AG08395 (cell line): Measurements from ENCODE around the gene FBXO36.

Experiments
- DNase-seq: peaks from one replicate; pipeline ENCODE4 v3.0.0; 2012; ENCODE audit warnings: mixed read lengths, low spot score

Gene FBXO36

DNA sequence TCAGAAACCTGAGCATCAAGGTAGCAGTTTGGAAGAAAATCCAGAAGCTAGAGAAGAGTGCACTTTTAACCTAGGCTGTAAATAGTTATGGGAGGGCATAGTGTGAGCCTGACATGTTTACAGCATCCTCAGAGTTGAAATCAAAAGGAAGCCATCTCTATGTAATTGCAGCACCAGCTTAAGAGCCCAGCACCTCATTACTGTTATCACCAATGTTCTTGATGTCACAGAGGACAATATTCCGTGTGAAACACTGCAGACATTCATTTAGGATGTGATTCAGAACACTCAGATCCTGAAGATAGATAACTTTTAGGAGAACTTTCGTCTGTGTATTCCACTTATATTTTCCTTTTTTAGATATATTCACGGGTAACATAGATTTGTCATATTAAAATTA lies 48.1 kb downstream of the FBXO36 start:
- DNase-seq, result no peak

DNA sequence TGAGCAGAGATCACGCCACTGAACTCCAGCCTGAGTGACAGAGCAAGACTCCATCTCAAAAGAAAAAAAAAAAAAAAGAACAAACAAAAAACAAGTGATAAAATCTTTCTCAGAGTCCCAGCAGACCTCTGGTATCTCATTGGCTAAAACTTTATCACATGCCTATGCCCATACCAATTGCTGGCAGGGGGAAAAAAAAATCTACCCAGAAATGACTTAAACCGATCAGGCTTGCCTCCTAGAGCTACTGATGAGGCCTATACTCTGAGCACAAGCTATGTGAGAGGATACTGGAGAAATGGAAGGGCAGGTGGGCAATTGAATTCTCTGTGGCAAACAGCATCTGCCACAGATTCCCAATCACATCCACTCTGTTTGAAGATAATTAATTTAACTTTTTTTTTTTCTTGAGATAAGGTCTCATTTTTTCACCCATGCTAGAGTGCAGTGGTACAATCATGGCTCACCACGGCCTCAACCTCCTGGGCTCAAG lies 49.0 kb downstream of the FBXO36 start:
- no peak for DNase-seq

DNA sequence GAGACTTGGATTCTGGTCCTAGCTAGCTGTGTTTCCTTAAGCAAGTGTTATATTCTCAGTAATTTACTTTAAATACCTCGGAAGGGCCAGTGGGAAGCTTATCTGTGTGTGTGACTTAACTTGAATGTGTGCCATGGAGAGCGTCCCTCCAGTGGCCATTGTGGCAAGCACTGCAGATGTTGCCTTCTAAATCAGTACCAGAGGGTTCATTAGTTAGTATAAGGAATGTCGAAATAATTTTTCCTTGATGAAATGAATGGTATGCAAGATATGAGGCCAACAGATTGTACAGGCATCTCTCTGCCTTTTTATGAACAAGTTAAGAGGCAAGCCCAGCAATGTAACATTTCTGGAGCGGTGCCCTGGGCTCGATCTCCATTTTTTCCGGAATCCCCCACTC lies 52.0 kb downstream of the FBXO36 start:
- DNase-seq, result peak; percentile 84

DNA sequence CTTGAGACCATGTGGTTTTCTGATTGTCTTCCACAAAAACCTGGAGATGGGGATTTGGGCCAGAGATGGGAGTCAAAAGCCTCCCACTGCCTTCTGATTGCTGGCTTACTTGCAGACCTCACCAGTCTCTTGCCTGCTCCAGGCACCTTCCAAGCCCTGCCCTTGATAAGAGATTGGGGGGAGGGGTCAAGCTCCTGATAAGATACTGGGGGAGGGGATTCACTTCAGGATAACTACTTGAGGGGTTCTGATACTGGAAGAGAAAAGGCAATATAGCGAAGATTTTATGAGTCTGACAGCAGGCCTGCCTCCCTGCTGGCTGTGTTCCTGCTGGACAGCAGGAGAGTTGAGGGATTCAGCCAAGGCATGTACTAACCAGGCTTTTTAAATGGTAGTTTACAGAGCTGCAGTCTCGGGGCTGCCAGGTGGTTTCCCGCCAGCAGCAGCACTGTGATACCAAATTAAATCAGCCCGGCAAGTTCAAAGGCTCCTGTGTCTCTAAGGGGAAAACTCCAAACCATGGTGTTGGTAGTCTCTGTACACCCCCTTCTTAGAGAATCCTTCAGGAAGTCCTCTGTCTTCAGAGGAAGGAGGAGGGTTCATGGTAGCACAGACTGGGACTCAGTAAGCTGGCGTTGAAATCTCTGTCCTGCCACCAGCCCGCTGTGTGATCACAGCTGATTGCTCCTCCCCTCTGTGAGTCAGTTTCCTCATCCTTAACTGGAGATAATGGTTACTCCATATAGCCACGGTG lies 58.3 kb downstream of the FBXO36 start:
- DNase-seq, result peak; percentile 63

DNA sequence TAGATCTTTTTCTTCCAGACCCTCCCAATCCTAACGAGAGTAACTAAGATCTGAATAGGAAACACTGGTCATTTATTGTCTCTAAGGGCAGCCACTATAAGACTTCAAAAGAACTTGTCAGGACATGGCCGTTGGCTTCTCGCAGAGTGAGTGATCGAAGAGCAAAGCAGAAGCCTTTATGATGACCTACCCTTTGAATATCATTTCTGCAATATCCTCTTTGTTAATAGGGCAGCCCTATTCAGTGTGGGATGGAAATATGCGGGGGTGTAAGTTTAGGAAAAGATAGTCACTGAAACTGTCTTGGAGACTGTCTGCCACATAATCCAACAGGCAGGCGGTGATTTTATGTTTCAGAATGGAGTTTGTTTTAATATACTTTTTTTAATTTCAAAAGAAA lies 70.9 kb downstream of the FBXO36 start:
- DNase-seq, result no peak

DNA sequence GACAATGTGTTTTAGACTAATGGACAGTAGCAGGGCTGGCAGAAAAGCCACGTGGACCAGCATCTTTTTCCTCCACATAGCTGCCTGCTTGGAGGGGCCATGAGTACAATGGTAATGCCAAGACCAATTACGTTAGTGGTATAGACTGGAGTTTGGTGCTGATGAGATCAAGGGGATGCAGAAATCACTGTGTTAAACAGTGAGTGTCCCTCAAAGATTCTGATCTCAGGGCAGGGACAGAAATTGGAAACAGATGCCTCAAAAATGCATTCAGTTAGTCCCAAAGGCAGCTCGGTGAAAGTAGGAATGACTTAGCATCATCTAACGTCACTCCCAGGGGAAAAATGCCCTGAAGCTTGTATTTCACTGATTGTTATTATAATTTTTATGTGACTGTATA lies 74.0 kb downstream of the FBXO36 start:
- peak; percentile 62 for DNase-seq

DNA sequence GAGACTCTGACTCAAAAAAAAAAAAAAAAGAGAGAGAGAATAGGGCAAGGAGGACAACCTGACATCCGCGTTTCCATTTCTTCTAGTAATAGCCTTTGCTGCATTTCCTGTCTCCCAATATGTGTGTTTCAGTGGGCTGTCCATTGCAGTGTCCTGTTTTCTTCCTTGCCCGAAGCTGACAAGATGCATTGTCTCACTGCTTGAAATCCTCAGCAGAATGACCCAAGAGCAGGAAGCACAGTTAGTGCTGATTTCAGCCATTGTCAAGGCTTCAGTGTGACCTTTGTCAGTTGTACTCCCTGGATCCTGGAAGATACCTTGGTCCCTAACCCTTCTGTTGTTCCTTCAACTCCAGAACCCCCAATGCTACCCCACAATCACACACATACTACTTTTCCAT lies 75.3 kb downstream of the FBXO36 start:
- no peak for DNase-seq

DNA sequence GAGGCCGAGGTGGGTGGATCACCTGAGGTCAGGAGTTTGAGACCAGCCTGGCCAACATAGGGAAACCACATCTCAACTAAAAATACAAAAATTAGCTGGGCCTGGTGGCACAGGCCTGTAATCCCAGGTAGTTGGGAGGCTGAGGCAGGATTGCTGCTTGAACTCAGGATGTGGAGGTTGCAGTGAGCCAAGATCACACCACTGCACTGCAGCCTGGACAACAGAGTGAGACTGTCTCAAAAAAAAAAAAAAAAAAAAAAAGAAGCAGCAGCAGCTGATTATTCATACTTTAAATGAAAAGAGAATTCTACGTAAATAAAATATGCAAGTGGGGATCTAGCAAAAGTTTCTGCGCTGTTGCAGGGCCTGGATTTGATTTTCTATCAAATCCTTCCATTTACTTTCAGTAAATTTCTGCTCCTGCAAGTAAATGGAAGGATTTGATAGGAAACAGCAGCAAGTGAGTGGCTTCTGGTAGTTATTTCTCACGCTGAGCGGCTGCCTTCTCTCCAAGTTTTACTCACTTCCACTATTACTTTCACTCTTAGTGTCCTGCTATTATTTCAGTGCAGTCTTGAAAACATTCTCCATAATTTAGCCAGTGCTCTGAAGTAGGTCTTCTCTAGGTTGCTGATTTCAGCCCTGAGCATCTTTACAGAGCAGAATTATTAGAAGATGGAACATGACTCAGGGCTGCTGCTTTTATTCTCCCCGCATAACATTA lies 78.0 kb downstream of the FBXO36 start:
- no peak for DNase-seq

DNA sequence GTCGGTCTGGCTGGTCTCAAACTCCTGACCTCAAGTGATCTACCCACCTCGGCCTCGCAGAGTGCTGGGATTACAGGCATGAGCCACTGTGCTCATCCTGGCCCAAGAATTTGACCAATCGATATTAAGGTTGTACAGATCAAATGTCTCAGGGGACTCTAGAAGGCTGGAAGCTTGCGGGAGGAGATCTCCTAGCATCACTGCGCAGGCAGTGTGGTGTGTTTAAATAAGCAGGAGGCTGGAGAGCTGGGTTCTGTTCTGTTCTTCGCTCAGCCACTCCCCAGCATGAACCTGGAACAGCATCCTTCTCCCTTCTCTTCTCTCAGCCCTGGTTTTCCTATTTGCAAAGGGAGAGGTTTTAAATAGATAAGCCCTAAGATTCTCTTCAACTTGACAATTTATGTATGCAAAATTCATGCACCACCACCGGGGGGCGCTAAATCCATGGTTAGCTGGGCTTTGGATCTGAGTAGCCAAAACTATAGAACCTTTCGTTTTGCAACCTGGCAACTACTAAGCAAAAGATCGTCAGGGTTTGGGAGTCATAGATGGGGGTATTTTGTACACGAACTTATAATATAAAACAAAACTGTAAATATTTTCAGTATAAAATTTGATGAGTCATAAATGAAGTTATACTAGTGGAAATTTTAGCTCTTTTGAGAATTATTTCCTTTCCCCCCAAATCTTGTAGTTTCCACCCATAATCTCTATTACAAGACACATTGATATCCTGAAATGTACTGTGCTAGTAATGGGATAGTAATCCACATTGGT lies 85.8 kb downstream of the FBXO36 start:
- DNase-seq, result peak; percentile 67

DNA sequence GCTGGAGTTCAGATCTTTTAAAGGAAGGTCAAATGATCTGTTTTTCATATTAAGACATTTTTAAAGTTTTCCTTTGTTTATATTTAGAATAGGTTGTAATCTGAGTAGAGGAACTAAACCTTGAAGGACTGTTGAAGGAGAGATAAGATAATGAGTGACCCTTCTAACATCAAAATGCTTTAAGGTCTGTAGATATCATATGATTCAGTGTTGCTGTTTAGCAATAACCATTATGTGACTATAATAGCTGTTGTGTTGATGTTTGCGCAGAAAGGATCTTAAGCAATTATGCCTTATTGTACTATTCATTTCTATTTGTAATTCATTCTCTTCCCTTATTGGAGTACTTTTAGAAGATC lies 86.4 kb downstream of the FBXO36 start:
- no peak for DNase-seq

DNA sequence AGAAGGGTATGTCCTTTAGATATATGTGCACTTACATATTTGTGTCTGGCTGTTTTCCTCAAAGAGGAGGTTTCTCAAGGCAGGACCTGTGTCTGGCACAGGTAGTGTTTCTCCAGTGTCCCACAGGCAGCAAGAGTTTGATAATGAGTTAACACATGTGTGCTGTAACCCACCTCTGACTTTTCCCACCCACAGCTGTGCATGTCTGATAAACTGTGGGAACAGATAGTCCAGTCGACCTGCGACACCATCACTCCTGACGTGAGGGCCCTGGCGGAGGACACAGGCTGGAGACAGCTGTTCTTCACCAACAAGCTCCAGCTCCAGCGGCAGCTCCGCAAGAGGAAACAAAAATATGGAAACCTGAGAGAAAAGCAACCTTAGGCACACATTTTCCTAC lies 88.2 kb downstream of the FBXO36 start:
- no peak for DNase-seq

DNA sequence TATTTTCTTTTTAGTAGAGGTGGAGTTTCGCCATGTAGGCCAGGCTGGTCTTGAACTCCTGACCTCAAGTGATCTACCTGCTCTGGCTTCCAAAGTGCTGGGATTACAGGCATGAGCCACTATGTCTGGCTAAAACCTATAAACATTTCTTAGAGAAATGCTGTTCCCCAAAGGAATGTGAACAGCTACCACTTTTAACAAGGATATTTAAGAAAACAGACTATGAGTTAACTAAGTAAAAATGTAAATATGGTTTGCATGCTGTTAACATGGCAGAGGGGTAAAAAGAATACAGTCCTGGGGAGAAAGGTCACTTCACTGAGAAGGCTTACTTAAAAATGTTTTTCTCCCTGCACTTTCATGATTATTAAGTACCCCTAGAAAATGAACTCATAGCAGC lies 89.3 kb downstream of the FBXO36 start:
- DNase-seq, result peak; percentile 41

DNA sequence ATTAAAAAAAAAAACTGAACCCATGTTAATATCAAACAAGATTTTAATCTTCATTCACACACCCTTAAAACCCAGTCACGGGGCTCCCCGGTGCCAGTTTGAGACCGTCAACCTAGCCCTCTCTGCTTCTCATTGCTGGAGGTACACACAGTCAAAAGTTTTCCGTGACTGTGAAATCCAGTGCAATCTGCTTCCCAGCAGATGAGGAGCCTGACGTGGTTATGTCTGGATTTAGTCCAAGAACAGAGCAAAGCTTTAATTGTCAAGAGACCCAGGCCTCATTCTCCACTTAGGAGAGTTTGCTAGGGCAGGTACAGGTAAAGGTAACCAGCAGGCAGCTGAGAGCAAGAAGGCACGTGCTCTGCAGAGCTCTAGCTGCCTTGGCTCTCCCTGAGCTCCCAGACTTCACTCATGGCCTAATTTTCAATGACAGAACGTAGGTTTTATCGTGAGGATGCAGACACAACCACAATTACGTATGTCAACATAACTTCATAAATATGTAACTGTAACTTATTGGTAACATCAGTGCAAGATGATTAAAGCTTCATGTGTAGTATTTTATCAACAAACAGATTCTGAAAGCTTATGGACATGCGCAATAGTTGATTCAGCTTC lies 90.1 kb downstream of the FBXO36 start:
- DNase-seq, result peak; percentile 2

DNA sequence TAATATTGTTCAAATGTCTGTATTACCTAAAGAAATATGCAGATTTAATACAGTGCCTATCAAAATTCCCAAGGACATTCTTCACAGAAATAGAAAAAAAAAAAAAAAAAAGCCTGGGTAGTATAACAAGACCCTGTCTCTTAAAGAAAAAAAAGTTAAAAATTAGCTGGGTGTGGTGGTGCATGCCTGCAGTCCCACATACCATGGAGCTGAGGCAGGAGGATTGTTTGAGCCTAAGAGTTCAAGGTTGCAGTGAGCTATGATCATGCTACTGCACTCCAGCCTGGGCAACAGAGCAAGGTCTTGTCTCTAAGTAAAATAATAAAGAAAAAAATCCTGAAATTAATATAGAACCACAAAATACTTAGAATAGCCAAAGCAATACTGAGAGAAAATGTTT lies 94.5 kb downstream of the FBXO36 start:
- no peak for DNase-seq

DNA sequence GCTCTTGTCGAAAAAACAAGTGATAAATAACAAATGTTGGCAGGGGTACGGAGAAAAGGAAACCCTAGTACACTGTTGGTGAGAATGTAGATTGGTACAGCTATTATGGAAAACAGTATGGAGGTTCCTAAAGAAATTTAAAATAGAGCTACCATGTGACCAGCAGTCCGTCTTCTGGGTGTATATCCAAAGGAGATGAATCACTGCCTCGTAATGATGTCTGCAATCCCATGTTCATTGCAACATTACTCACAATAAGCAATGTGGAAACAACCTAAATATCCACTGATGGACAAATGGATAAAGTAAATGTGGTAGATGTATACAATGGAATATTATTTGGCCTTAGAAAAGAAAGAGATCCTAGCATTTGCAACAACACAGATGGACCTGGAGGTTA lies 95.8 kb downstream of the FBXO36 start:
- DNase-seq, result no peak

DNA sequence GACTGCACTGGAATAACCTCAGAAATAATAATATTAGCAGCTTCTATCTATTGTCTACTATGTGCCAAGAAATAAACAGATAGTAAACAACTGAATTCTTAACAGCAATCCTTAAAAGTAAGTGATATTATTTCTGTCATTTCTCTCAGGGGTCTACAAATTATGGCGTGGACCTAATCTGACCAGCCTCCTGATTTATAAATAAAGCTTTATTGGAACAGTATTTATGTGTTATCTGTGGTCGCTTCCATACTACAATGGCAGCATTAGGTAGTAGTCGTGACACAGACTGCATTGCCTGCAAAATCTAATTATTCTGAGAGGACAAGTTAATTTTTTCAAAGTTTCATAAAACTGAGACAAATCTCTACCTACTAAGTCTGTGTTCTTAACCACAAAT lies 97.4 kb downstream of the FBXO36 start:
- DNase-seq, result no peak

DNA sequence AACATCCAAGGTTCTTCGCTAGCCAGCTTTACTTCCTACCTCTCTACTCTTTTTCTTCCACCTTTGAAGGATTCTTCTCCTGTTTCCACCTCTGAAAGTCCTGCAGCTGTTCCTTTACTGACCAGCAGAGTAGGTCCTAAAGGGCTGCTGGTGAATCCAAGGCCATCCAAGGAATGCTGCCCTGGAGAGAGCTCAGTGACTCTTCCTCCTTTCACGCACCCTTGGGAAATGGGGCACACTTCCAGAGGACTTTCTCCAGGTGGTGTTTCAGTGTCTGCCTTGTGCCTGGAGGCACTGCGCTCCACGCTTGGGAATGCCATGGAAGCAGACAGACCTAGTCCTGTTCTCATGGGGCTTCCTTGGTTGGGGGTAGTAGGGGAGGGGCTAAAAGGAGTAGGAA lies 101.0 kb downstream of the FBXO36 start:
- DNase-seq, result no peak

DNA sequence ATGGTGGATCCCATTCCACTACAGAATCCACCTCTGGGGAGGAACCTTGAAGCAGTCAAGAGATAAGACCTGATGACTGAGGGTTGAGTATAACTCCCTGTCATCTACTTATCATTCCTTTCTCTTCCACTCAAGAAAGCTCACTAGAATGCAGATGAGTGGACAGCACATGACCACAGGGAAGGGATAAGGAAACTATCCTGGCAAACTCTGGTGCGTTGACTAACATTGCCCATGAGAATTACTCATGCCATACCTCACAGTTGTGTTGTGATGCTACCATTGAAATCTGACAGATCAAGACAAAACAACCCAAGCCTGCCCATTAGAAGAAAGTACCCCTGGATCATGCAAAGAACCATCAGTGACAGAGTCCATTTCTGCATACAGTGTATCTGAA lies 119.9 kb downstream of the FBXO36 start:
- DNase-seq, result no peak

DNA sequence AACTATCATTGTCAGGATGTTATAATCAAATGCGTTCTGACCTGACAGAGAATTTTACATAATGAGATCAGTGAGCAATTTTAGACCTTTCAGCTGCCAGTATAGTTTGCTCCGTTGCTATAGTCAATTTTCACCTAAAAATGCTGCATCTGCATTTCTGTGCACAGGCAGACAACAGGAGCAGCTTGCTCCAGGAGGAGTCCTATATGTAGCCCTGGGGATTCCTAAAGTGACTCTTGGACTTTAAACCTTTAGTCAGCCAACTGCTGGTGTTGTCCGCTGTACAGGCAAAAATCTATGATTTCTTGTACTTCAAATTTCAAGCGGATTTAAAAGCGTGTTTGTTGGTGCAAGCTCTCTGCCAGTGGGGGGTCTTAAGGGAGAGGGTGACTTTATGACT lies 120.7 kb downstream of the FBXO36 start:
- DNase-seq, result no peak

DNA sequence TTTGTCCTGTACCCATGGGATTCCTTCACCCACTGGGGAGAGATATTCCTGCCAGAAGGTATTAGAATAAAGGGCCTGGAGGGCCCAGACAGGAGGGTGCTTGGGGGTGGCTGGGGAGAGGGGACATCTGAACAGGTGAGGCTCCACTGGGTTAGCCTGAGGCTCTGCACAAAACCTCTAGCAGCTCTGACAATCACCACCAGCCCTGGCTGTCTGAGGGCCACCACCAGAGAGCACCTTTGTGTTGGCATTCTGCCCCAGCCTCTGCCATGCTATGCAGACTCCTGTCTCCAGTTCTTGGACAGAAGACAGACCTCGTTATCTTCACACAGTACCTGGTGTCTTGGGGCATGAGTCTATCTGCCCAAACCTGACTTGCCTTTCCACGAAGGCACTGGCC lies 121.2 kb downstream of the FBXO36 start:
- no peak for DNase-seq

DNA sequence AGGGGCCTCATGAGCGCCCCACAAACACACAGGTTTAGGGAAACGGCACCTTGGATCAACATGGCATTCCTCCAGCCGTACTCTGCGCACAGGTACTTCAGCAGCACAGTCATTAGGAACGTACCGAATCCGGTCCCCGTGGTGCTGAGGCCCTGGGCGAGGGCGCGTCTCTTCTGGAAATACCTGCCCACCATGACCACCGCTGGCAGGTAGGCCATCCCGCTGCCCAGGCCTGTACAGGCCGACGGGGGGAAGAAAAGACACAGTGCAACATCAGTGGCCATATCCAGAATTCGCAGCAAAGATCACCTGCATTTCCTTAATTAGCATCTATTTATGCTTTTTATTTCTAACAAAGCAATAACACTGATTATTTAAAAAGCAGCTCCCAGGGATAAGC lies 124.2 kb downstream of the FBXO36 start:
- DNase-seq, result no peak

DNA sequence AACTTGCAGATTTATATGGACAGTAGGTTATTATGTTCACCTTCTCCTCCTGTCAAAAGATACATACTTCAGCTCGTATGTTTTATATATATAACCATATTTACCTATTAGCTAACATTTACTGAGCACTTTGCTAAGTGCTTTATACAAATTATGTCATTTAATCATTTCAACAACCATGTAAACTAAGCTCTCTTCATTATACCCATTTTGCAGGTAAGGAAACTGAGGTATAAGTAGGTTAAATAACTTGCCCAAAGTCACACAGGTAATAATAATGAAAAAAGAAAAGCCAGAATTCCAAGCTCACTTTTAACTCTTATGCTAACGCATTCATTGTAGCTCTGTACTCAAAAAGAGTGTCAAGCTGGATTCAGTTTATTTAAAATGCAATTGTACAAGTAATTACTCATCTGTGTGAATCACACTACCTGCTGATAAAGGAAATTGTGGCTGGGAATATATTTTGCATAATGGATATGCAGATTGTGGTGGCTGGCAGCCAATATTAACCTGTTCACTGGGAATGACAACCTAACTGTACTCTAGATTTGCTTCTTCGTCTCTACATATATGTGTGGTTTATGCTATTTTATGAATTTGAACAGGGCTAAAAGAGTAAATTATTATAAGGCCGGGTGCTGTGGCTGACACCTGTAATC lies 125.8 kb downstream of the FBXO36 start:
- DNase-seq, result no peak
